GM12878 (cell line): Measurements from ENCODE around the gene ETV6. TPM values are rescaled to one million over a fixed set of nuclear protein-coding genes. Genes with fewer than 3 reads are reported as not detected.

Experiments
- ATAC-seq: fragments of 200-7000 bp; cut with Tn5 transposase; 3 replicates; pipeline ENCODE4 v1.9.1; 2020; ENCODE audit warnings: mild to moderate bottlenecking, moderate library complexity
- BruUV-seq: library from RNA; stranded (reverse); fragments of 400-500 nt; replicated peaks from 2 replicates; lab custom pipeline; 2021; lab: Mats Ljungman, UMichigan
- CTCF ChIA-PET: fragments of 300-600 bp; sonication (Branson Sonifier 250); formaldehyde crosslinking; extraction: SDS; loops from one replicate; lab custom pipeline; 2021; ENCODE audit warnings: inconsistent platforms; lab: Yijun Ruan, JAX
- POLR2A ChIA-PET: fragments of 350-600 bp; formaldehyde crosslinking; extraction: SDS; loops from one replicate; lab custom pipeline; 2021; ENCODE audit warnings: inconsistent platforms; lab: Charles Lee
- RAD21 ChIA-PET: fragments of 300-600 bp; sonication (Branson Sonifier 250); formaldehyde crosslinking; loops from one replicate; lab custom pipeline; 2023; ENCODE audit warnings: antibody characterized with exemption; ENCODE audit not compliant: unreplicated experiment; lab: Charles Lee
- SMC1A ChIA-PET: fragments of 300-600 bp; sonication (Branson Sonifier 250); formaldehyde crosslinking; loops from one replicate; lab custom pipeline; 2023; ENCODE audit not compliant: unreplicated experiment, uncharacterized antibody; lab: Charles Lee
- DNase-seq: peaks from one replicate; pipeline ENCODE4 v3.0.0-alpha.2; 2011; ENCODE audit warnings: low read depth, low spot score
- FAIRE-seq: peaks from 3 replicates; lab custom pipeline; 2011; peaks lifted over from hg19 to GRCh38; lab: Jason Lieb, UNC
- H2AFZ ChIP-seq: 2 replicates; pipeline ENCODE4 v1.6.0; 2011; ENCODE audit warnings: low read depth, low read length, control low read depth; ENCODE audit not compliant: control insufficient read depth
- H3K27ac ChIP-seq: 2 replicates; pipeline ENCODE4 v1.5.1; 2011; ENCODE audit warnings: control low read depth; ENCODE audit not compliant: control insufficient read depth, insufficient read depth
- H3K27me3 ChIP-seq, 2 experiments: replicated peaks in 1 of 2; 2 replicates each; pipeline versions ENCODE4 v1.6.0 to v1.6.1; 2011; ENCODE audit warnings: low read length in 1 of 2; ENCODE audit not compliant: control insufficient read depth in 2 of 2, insufficient read depth in 2 of 2
- H3K36me3 ChIP-seq, 2 experiments: 2 replicates each; pipeline ENCODE4 v1.5.1; 2011; ENCODE audit warnings: low read length in 1 of 2; ENCODE audit not compliant: control insufficient read depth in 2 of 2, insufficient read depth in 2 of 2
- H3K4me1 ChIP-seq: 2 replicates; pipeline ENCODE4 v1.6.1; 2011; ENCODE audit warnings: mild to moderate bottlenecking, low read length, moderate library complexity, mixed read lengths; ENCODE audit not compliant: control insufficient read depth, insufficient read depth
- H3K4me2 ChIP-seq: 2 replicates; pipeline ENCODE4 v1.6.0; 2011; ENCODE audit warnings: control low read depth; ENCODE audit not compliant: control insufficient read depth, insufficient read depth
- H3K4me3 ChIP-seq: fragments of 200-600 bp; sonication (generic); 2 replicates; pipeline ENCODE4 v1.5.1; 2016
- H3K79me2 ChIP-seq: 2 replicates; pipeline ENCODE4 v1.6.0; 2011; ENCODE audit warnings: low read length; ENCODE audit not compliant: control insufficient read depth, insufficient read depth
- H3K9ac ChIP-seq: 2 replicates; pipeline ENCODE4 v1.8.0; 2011; ENCODE audit warnings: low read length, control low read depth, mixed read lengths; ENCODE audit not compliant: control insufficient read depth, insufficient read depth
- H3K9me3 ChIP-seq: replicated peaks from 3 replicates; pipeline ENCODE4 v1.5.1; 2011; ENCODE audit warnings: mild to moderate bottlenecking, low read length; ENCODE audit not compliant: control insufficient read depth, insufficient read depth
- H4K20me1 ChIP-seq: 2 replicates; pipeline ENCODE4 v1.6.0; 2011; ENCODE audit not compliant: control insufficient read depth, insufficient read depth
- CHD2 ChIP-seq: IDR thresholded peaks from 2 replicates; pipeline ENCODE4 v1.6.1; 2011; ENCODE audit warnings: low read depth, low read length, improper control_type of control experiment, borderline replicate concordance
- HCFC1 ChIP-seq: fragments of 150-350 bp; IDR thresholded peaks from 2 replicates; pipeline ENCODE4 v1.6.1; 2014; ENCODE audit warnings: low read length
- RBBP5 ChIP-seq: fragments of 200-600 bp; sonication (generic); conservative IDR thresholded peaks from 2 replicates; pipeline ENCODE4 v1.6.1; 2016
- SUZ12 ChIP-seq: fragments of 200-600 bp; sonication (generic); IDR thresholded peaks from one replicate; pipeline ENCODE4 v1.6.1; 2018; ENCODE audit warnings: antibody characterized with exemption, mild to moderate bottlenecking; ENCODE audit not compliant: unreplicated experiment
- WGBS: methylation state at CpG from one replicate; pipeline ENCODE4 v1.1.6; 2016; ENCODE audit warnings: low lambda C conversion rate; ENCODE audit not compliant: insufficient replicate concordance, insufficient coverage; ENCODE audit errors: missing lambda C conversion rate; 5-methylcytosine and 5-hydroxymethylcytosine counted together
- in situ Hi-C: fragments of 300-500 bp; cut with MboI; formaldehyde crosslinking; loops from 9 replicates; pipeline ENCODE4 v1.14.3; 2018; ENCODE audit warnings: mixed read lengths
- intact Hi-C: fragments of 100-400 bp; cut with micrococcal nuclease; formaldehyde crosslinking; loops from one replicate; pipeline ENCODE4 v1.14.2; 2022; ENCODE audit not compliant: unreplicated experiment
- polyA plus RNA-seq, 11 experiments: library from polyadenylated mRNA; depleted of rRNA in 4 of 11; unstranded in 6 of 11; stranded (reverse) in 5 of 11; fragments of >200 nt; fragmentation: Nextera tagmentation in 4 of 11; fragmentation: Illumina TruSeq in 1 of 11; extraction: Ambion mirVana in 4 of 11; extraction: Trizol in 1 of 11; gene quantifications; 1 replicate in 1 of 11; 2 replicates in 10 of 11; pipeline versions ENCODE4 v1.2.1 to v1.2.3, GENCODE V29; 2011 to 2016; ENCODE audit warnings: inconsistent platforms in 2 of 11, missing spikeins in 2 of 11, low read depth in 1 of 11
- total RNA-seq, 4 experiments: library from RNA; depleted of rRNA in 3 of 4; stranded (reverse); fragments of >200 nt in 3 of 4; fragmentation: Illumina TruSeq in 1 of 4; extraction: Trizol in 1 of 4; gene quantifications; 2 replicates each; pipeline versions ENCODE4 v1.2.1 to v1.2.3, GENCODE V29; 2013 to 2021
- TF ChIP-seq, protein P1 (sequence below): fragments of 450-650 bp; IDR thresholded peaks from 2 replicates; pipeline ENCODE4 v1.6.1; 2018; ENCODE audit warnings: borderline replicate concordance, mild to moderate bottlenecking; ENCODE audit not compliant: partially characterized antibody
- TF ChIP-seq, protein P2 (sequence below): fragments of 450-650 bp; IDR thresholded peaks from 2 replicates; pipeline ENCODE4 v1.6.1; 2017; ENCODE audit warnings: mild to moderate bottlenecking, moderate library complexity

ETV6 gene
- total and polyA plus RNA-seq, 10 of the 15 experiments (the other 5 are each of a cell fraction or from before 2014, with no cell fraction given) = 6.6 to 74.8 (median 24.6) TPM

- TF ChIP-seq RBBP5 = no peak
- peak; percentile 78; the same call in 1 of the 2 replicates for TF ChIP-seq CHD2
- TF ChIP-seq, protein P1, sequence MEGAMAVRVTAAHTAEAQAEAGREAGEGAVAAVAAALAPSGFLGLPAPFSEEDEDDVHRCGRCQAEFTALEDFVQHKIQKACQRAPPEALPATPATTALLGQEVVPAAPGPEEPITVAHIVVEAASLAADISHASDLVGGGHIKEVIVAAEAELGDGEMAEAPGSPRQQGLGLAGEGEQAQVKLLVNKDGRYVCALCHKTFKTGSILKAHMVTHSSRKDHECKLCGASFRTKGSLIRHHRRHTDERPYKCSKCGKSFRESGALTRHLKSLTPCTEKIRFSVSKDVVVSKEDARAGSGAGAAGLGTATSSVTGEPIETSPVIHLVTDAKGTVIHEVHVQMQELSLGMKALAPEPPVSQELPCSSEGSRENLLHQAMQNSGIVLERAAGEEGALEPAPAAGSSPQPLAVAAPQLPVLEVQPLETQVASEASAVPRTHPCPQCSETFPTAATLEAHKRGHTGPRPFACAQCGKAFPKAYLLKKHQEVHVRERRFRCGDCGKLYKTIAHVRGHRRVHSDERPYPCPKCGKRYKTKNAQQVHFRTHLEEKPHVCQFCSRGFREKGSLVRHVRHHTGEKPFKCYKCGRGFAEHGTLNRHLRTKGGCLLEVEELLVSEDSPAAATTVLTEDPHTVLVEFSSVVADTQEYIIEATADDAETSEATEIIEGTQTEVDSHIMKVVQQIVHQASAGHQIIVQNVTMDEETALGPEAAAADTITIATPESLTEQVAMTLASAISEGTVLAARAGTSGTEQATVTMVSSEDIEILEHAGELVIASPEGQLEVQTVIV = no peak
Observed at GRCh38 chr12:11762723-11763326, 113.4 kb downstream of the ETV6 start (continued).

- RAD21 ChIA-PET = interaction anchor here (0.6 to 21.4 kb wide), 20 partner anchors 8 to 269 kb away, joined by 3 to 497 read pairs (median 9); partner anchors contain the start of gene ETV6
- intact Hi-C loops = loop anchor here (2.0 kb wide), 3 partner anchors 49 to 269 kb away; no protein-coding TSS in a partner anchor
Observed at GRCh38 chr12:11763760-11764520, 114.5 kb downstream of the ETV6 start.

More at GRCh38 chr12:11763760-11764520, 114.5 kb downstream of the ETV6 start:
- peaks cover 83% of the 10 kb centered on the region for H3K79me2 ChIP-seq
- ChIA-PET CTCF (interaction anchor here (0.5 to 3.7 kb wide), 18 partner anchors 9 to 269 kb away, joined by 3 to 14 read pairs (median 4); no protein-coding TSS in a partner anchor), POLR2A (interaction anchor here (0.9 to 10.8 kb wide), 19 partner anchors 9 to 208 kb away, joined by 3 to 144 read pairs (median 5); no protein-coding TSS in a partner anchor)
- TF ChIP-seq, protein P2, sequence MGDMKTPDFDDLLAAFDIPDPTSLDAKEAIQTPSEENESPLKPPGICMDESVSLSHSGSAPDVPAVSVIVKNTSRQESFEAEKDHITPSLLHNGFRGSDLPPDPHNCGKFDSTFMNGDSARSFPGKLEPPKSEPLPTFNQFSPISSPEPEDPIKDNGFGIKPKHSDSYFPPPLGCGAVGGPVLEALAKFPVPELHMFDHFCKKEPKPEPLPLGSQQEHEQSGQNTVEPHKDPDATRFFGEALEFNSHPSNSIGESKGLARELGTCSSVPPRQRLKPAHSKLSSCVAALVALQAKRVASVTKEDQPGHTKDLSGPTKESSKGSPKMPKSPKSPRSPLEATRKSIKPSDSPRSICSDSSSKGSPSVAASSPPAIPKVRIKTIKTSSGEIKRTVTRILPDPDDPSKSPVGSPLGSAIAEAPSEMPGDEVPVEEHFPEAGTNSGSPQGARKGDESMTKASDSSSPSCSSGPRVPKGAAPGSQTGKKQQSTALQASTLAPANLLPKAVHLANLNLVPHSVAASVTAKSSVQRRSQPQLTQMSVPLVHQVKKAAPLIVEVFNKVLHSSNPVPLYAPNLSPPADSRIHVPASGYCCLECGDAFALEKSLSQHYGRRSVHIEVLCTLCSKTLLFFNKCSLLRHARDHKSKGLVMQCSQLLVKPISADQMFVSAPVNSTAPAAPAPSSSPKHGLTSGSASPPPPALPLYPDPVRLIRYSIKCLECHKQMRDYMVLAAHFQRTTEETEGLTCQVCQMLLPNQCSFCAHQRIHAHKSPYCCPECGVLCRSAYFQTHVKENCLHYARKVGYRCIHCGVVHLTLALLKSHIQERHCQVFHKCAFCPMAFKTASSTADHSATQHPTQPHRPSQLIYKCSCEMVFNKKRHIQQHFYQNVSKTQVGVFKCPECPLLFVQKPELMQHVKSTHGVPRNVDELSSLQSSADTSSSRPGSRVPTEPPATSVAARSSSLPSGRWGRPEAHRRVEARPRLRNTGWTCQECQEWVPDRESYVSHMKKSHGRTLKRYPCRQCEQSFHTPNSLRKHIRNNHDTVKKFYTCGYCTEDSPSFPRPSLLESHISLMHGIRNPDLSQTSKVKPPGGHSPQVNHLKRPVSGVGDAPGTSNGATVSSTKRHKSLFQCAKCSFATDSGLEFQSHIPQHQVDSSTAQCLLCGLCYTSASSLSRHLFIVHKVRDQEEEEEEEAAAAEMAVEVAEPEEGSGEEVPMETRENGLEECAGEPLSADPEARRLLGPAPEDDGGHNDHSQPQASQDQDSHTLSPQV = peak; percentile 5; the same call in 1 of the 2 replicates
- TF ChIP-seq SUZ12 (no peak), HCFC1 (no peak)
- TF ChIP-seq, all 136 proteins: peak for 1
- H3K27ac ChIP-seq = peak overlapping the region; percentile 100
- no peak for FAIRE-seq
- BruUV-seq = no TSS peak
- no peaks in the 10 kb centered on the region for H3K27me3 ChIP-seq
- H3K4me1 ChIP-seq = peaks cover 91% of the 10 kb centered on the region
- peak overlapping the region; percentile 88 for H3K9ac ChIP-seq
- no peak for ATAC-seq
- no peaks in the 10 kb centered on the region for H3K9me3 ChIP-seq
- no peak overlapping the region for H3K4me3 ChIP-seq
- no peak overlapping the region for H2AFZ ChIP-seq
- in situ Hi-C loops = loop anchor here (5.0 kb wide), 2 partner anchors 112 to 187 kb away; no protein-coding TSS in a partner anchor
- H3K36me3 ChIP-seq = peaks cover 4 to 13% of the 10 kb centered on the region in 2 experiments
- WGBS = 86% methylated on average over 7 of the region's 7 CpGs
- SMC1A ChIA-PET = interaction anchor here (0.8 to 39.9 kb wide), 20 partner anchors 4 to 269 kb away, joined by 3 to 1116 read pairs (median 10); partner anchors contain the start of gene ETV6
- no peaks in the 10 kb centered on the region for H4K20me1 ChIP-seq
- peak overlapping the region; percentile 53 for H3K4me2 ChIP-seq
- DNase-seq = no peak
